NCI-H748 (cell line): ENCODE measurements around the gene WWC2.
"Not testable (repeated sequence)": the region's sequence is repeated elsewhere in the genome, so short reads cannot be mapped to it uniquely, and the experiment has no call there.

Source experiments
- DNase-seq: peaks from one replicate; lab custom pipeline; 2025; ENCODE audit not compliant: unreplicated experiment; lab: John Stamatoyannopoulos, UW

Gene WWC2

GRCh38 chr4:183326387-183326786 is 227.3 kb downstream of the WWC2 start:
- DNase-seq, result not testable (repeated sequence)

GRCh38 chr4:183326853-183327252 is 227.8 kb downstream of the WWC2 start:
- peak; percentile 39 for DNase-seq

- no peak for DNase-seq
These were observed 228.8 kb downstream of the WWC2 start for GRCh38 chr4:183327827-183328226.

- DNase-seq, result no peak
These were observed 229.8 kb downstream of the WWC2 start for GRCh38 chr4:183328832-183329231.

- no peak for DNase-seq
These were observed 230.2 kb downstream of the WWC2 start for GRCh38 chr4:183329244-183329643.

- no peak for DNase-seq
These were observed 231.1 kb downstream of the WWC2 start for GRCh38 chr4:183329954-183330742.

GRCh38 chr4:183330841-183331240 is 231.8 kb downstream of the WWC2 start:
- DNase-seq, result no peak

- no peak for DNase-seq
These were observed 233.4 kb downstream of the WWC2 start for GRCh38 chr4:183332447-183332846.

- DNase-seq, result no peak
These were observed 234.1 kb downstream of the WWC2 start for GRCh38 chr4:183333202-183333601.

- DNase-seq, result no peak
These were observed 234.9 kb downstream of the WWC2 start for GRCh38 chr4:183333983-183334382.

- DNase-seq, result no peak
These were observed 236.4 kb downstream of the WWC2 start for GRCh38 chr4:183335369-183335940.

- no peak for DNase-seq
These were observed 238.3 kb downstream of the WWC2 start for GRCh38 chr4:183337349-183337748.

GRCh38 chr4:183337833-183338232 is 238.8 kb downstream of the WWC2 start:
- DNase-seq, result no peak

GRCh38 chr4:183342541-183343533 is 243.8 kb downstream of the WWC2 start:
- DNase-seq, result no peak

- DNase-seq, result no peak
These were observed 244.7 kb downstream of the WWC2 start for GRCh38 chr4:183343730-183344129.

GRCh38 chr4:183344523-183345255 is 245.6 kb downstream of the WWC2 start:
- DNase-seq, result no peak

- DNase-seq, result no peak
These were observed 246.2 kb downstream of the WWC2 start for GRCh38 chr4:183345261-183345660.

GRCh38 chr4:183347146-183347545 is 248.1 kb downstream of the WWC2 start:
- no peak for DNase-seq

- no peak for DNase-seq
These were observed 248.5 kb downstream of the WWC2 start for GRCh38 chr4:183347566-183347965.

GRCh38 chr4:183348136-183348535 is 249.1 kb downstream of the WWC2 start:
- no peak for DNase-seq
